GM12801 (cell line): ENCODE results near the gene ZEB2.

Source experiments
- TF ChIP-seq, protein P1 (sequence below): IDR thresholded peaks from one replicate; pipeline ENCODE4 v1.5.1; 2011; ENCODE audit warnings: control low read depth; ENCODE audit not compliant: insufficient read length; ENCODE audit errors: extremely low read depth

Gene ZEB2

DNA sequence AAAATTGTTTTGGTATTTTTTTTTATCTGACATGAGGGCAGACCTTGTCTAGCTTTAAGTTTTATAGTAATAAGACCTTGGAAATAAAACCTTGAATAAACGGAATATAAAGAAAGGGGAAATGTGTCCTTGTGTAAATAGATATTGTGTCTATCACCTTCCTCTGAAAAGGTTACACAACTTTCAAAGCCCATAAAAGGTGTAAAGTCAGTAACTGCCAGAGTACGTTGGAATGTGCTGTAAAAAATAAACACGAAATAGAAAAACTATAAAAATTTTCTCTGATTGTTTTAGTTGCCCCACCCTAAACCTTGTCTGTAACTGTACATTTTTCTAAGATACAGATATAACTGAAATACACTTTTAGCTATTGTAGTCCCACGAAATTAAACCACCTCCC, 82.3 kb downstream of the ZEB2 start:
- TF ChIP-seq, protein P1, sequence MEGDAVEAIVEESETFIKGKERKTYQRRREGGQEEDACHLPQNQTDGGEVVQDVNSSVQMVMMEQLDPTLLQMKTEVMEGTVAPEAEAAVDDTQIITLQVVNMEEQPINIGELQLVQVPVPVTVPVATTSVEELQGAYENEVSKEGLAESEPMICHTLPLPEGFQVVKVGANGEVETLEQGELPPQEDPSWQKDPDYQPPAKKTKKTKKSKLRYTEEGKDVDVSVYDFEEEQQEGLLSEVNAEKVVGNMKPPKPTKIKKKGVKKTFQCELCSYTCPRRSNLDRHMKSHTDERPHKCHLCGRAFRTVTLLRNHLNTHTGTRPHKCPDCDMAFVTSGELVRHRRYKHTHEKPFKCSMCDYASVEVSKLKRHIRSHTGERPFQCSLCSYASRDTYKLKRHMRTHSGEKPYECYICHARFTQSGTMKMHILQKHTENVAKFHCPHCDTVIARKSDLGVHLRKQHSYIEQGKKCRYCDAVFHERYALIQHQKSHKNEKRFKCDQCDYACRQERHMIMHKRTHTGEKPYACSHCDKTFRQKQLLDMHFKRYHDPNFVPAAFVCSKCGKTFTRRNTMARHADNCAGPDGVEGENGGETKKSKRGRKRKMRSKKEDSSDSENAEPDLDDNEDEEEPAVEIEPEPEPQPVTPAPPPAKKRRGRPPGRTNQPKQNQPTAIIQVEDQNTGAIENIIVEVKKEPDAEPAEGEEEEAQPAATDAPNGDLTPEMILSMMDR, result no peak

DNA sequence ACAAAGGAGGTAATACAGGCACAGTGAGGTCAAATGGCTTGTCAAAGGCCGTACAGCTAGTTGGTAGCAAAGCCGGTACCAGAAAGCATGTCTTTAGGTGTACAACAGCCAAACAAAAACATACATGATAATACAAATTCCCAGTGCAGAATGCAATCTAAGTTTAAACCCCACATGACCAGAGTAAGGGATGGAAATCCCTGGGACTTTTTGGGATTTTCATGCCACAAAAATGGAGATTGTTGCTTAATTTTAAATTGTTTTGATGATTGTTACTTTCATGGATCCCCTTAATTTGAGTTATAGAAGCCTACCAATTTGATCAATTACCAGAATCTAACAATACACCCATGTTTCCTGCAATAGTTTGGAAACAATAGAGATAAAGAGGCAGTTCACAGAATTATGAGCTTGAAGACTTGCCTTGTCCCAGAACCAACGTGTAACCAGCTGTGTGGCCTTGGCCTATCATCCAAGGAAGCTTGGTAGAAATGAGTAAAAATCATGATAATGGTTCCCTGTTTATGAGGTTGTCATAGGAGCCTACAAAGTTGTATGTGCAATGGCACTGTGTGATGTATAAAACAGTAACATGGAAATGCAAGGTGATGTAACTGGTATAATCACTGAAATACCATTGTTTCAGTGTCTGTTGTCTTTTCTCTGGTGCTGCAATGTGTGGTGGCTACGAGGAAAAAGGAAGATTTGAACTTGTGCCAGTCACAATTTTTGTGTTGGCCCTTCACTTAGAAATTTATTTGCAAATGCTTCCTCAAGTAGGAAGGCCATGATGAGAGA, 85.3 kb downstream of the ZEB2 start:
- TF ChIP-seq, protein P1, result no peak

DNA sequence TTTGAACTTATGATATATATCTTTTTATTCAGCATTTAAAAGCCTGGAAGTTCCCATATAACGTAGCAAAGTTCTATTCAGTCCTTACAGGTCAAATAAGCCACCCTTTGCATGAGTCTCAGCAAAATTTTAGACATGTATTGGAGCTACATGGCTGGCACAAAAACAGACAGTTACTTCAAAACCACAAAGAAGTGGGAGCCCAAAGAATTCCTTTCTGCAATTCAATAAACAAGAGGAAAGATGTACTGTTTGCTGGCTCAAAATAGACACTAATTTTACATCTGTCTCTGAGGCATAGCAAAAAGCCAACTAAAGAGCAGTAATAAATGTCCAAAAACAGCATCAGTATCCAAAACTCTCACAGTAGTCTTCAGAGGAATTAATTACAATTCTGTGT, 87.0 kb downstream of the ZEB2 start:
- TF ChIP-seq, protein P1, result no peak

DNA sequence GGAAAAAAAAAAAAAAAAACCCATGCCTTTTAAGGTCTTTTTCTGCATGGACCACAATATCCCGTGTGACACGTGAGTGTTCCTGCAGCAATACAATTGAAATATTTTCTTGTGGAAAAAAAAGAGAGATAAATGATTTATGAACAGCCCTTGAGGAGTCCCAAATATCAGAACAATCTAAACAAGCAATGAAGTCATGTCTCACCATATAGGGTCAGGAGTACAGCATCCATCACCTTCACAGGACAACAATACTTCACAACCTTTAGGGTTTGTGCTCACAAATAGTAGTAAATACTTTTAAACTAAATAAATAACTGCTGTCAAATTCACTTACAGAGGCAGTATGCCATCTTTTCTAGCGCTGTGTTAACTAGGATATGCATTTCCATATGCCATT, 87.9 kb downstream of the ZEB2 start:
- TF ChIP-seq, protein P1, result no peak

DNA sequence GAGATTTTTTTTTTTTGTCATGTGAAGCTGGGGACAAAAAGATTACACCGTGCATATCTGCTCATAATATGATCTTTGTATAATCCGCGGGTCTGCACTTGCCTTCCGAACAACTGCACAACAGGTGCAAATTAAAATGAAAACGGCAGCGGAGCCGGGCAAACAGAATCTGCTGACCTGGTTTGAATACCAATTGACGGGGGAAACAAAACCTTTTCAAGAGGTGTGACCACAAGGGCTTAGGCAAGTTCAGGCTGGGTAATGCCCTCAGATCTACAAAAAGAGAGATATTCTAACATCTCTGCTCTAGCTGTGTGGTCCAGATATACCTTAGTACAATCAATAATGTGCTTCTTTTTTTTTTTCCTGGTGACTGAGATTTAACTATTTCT, 88.5 kb downstream of the ZEB2 start:
- TF ChIP-seq, protein P1, result no peak

DNA sequence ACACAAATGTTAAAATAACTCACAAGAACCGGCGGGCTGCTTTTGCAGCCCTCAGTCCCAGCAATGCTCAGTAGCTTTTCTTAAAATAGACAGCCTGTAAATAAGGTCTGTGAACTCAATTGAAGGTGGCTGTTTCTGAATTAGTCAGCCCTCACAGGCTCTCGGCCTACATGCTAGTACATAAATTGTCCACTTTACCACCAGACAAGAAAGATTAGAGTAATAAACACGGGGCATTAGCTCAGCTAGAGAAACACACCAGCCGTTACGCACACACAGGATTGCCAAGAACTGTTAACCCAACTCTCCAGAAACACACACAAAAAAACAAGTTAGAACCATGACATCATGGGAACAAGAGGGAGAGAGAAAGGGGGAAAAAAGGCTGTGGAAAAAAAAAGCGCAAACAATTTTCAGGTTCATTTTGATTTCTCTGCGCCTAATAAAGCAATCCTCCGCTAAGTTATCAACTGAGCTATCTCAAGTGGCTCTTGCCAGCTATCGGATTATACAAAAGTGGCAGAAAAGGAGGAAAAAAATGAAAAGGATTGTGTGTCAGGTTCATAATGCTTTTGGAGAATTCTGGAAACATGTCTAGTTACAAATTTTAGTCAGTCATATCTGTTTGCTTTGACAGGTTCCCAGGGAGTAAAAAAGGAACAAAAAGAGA, 89.1 kb downstream of the ZEB2 start:
- TF ChIP-seq, protein P1, result no peak

DNA sequence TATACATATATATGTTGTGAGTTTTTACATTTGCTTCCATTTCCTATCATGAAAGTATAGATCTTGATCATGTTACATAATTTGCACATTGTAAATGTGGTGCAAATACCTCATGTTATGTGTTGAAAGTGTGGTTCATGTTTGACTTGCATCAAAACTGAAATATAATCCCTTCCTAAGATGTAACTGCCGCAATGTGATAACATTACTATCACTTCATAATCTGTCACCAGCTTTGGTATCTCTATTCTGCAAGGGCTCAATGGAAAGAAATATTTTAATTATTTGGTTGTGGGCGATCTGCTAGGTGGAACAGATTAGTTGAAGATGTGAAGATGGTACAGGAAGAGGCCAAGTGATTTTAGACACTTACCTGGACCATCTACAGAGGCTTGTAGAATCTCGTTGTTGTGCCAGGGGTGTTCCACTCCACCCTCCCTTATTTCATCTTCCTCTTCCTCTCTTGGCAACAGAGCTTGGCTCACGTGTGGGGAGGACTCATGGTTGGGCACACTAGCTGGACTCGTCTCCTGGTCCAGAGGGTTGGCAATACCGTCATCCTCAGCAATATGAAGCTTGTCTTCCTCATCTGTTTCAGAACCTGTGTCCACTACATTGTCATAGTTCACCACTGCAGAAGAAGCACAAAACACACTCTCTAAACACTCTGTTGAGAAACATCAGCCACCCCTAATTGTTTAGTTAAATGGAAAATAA, 90.4 kb downstream of the ZEB2 start:
- TF ChIP-seq, protein P1, result no peak
